HG03175 (cell line): ENCODE results near the gene CD33.
"Not testable (repeated sequence)": the region's sequence is repeated elsewhere in the genome, so short reads cannot be mapped to it uniquely, and the experiment has no call there.

Source experiments
- ATAC-seq: cut with Tn5 transposase; IDR thresholded peaks from one replicate; pipeline ENCODE4 v1.9.1; 2021; ENCODE audit warnings: mild to moderate bottlenecking, moderate library complexity; ENCODE audit not compliant: unreplicated experiment

CD33 gene

DNA sequence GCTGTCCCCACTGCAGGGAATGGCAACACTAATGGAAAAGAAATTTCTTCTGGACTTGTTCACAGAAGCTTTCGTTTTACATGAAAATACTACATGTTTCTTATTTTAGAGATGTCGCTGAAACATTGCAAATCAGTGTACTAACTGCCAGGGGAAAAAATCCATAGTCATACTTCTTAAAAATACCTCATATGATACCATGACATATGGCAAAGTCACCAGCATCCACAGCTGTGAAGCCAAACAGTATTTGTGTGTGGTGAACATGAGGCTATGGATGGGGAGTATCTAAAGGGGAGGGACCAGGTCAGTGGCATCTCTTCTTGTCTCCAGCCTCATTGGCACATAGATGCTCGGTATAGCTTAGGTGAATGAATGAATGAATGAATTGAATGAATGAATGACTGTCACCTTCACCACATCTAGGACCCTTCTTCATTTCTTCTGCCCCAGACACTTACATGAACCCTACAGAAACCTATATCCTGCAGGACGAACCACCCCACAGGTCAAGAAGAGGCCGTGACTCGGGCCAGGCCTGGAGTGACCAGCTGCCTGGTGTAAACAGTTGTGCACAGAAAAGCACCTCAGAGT lies 14.6 kb upstream of the CD33 start:
- no peak for ATAC-seq

DNA sequence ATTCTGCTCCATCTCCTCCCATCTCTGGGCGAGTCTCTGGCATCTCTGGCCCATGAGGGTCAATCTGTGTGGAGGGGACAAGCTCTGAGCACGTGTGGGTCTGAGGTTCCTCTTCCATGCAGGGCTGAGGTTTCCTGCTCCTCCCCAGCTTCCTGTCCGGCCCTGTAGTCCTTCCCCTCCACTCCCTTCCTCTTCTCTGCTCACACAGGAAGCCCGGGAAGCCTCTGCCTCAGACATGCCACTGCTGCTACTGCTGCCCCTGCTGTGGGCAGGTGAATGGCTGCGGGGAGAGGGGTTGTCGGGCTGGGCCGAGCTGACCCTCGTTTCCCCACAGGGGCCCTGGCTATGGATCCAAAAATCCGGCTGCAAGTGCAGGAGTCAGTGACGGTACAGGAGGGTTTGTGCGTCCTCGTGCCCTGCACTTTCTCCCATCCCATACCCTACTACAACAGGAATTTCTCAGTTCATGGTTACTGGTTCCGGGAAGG lies 14.0 kb upstream of the CD33 start:
- ATAC-seq, result not testable (repeated sequence)

DNA sequence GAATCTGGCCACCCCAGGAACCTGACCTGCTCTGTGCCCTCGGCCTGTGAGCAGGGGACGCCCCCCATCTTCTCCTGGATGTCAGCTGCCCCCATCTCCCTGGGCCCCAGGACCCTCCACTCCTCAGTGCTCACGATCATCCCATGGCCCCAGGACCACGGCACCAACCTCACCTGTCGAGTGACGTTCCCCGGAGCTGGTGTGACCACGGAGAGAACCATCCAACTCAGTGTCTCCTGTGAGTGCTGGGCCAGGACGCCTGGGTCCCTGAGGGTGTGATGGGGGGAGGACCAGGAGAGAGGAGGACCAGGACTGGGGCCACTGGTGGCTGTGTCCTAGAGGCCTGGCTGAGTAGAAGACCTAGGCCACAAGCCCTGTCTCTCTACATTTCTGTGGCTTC lies 13.0 kb upstream of the CD33 start:
- ATAC-seq, result no peak

DNA sequence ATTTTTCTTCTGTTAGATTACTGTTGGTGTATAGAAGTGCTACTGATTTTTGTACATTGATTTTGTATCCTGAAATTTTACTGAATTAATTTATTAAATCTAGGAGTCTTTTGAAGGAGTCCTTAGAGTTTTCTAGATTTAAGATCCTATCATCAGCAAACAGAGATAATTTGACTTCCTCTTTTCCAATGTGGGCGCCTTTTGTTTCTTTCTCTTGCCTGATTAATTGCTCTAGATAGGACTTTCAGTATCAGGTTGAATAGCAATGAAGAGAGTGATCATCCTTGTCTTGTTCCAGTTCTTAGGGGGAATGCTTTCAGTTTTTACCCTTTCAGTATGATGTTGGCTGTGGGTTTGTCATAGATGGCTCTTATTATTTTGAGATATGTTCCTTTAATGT lies 5.6 kb upstream of the CD33 start:
- ATAC-seq, result no peak

DNA sequence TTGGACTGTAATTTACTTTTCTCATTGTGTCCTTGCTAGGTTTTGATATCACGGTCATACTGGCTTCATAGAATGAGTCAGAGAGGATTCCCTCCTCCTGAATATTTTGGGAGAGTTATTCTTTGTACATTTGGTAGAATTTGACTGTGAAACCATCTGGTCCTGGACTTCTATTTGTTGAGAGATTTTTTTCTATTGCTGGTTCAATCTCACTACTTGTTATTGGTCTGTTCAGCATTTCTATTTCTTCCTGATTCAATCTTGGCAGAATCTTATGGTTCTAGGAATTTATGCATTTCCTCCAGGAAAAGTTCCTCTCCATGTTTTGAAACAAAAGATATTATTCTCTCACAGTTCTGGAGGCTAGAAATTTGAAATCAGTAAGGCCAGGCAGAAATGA lies 4.9 kb upstream of the CD33 start:
- ATAC-seq, result no peak

DNA sequence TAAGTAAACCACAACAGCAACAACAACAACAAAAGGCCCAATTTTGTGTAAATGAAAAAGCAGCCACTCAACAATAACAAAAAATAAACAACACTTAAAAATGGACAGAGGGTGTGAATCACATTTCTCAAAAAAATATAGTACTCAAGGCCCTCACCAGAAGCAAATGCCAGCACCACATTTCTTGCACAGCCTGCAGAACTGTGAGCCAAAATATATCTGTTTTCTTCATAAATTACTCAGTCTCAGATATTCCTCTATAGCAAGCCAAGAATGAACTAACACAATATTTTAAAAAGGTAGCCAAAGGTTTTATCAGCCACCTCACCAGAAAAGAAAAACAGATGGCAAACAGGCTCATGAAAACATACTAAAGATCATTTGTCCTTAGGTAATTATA lies 3.9 kb upstream of the CD33 start:
- no peak for ATAC-seq

DNA sequence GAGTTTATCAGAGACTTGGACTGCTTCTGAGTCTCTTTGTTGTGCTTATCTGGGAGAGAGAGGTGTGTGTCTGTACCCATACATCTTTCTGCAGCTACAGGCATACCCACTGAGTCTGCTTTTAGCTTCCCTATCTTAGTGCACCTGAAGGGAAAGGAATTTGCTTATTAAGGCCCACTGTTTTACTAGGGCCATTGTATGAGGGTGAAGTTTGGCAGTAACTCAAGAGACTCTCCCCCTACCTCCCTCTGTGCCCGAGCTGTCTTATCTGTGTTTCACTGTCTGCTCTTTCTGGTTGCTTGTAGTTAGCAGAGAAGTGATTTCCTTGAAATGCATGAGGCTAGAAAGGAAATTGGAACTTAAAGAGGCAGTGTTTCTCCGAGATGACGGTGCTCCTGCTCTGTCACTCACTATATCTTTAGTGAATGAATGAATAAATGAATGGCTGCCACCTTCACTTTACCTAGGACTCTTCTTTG lies 678 bp upstream of the CD33 start:
- no peak for ATAC-seq

DNA sequence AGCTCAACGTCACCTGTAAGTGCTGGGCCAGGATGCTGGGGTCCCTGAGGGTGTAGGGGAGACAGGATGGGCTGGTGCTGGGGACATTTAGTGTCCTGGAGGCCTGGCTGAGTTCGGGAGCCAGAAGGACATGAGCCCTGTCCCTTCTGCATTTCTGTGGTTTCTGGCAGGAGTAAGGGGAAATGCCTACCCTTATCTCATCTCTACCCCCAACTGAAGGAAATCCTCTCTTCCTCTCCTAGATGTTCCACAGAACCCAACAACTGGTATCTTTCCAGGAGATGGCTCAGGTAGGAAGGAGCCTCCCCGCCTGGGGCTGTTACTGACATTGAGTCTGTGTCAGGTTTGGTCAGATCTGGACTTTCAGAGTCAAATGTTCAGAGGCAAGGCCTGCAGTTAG lies 1.2 kb downstream of the CD33 start:
- ATAC-seq, result no peak

DNA sequence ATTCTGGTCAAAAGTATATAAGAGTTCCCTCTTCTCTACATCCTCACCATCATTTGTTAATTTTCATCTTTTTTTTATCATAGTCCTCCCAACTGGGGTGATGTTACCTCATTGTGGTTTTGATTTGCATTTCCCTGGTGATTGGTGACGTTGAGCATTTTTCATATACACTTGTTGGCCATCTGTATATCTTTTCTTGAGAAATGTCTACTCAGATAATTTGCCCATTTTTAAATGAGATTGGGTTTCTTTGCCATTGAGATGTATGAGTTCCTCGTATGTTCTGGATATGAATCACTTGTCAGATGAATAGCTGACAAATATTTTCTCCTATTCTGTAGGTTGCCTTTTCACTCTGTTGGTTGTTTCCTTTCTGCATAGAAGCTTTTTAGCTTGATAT lies 2.4 kb downstream of the CD33 start:
- no peak for ATAC-seq

DNA sequence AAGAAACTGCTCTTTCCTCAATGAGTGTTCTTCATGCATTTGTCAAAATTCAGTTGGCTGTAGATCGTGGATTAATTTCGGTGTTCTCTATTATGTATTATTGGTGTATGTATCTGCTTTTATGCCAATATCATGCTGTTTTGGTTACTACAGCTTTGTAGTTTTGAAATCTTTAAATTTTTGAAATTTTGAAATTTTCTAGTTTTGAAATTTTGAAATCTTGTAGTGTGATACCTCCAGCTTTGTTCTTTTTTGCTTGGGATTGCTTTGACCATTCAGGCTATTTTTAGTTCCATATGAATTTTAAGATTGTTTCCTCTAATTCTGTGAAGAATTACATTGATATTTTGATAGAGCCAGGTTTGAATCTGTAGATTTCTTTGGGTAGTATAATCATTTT lies 3.1 kb downstream of the CD33 start:
- no peak for ATAC-seq

DNA sequence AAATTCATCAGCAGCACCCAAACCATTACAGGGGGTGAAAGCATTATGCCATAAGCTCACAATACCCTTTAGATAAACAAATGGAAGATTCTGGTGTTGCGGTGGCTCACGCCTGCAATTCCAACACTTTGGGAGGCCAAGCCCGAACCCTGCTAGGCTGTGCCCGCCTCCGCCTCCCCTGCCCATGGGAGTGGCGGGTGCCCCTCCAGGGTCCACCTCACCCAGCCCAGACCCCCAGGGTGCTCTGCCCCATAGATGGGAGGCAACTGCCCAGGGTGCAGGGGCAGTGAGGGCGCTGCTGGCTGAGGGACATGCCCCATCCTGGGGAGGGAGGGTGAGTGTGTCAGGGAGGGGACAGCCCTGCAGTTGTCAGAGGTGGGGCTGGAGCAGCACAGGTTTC lies 16.0 kb downstream of the CD33 start:
- no peak for ATAC-seq

DNA sequence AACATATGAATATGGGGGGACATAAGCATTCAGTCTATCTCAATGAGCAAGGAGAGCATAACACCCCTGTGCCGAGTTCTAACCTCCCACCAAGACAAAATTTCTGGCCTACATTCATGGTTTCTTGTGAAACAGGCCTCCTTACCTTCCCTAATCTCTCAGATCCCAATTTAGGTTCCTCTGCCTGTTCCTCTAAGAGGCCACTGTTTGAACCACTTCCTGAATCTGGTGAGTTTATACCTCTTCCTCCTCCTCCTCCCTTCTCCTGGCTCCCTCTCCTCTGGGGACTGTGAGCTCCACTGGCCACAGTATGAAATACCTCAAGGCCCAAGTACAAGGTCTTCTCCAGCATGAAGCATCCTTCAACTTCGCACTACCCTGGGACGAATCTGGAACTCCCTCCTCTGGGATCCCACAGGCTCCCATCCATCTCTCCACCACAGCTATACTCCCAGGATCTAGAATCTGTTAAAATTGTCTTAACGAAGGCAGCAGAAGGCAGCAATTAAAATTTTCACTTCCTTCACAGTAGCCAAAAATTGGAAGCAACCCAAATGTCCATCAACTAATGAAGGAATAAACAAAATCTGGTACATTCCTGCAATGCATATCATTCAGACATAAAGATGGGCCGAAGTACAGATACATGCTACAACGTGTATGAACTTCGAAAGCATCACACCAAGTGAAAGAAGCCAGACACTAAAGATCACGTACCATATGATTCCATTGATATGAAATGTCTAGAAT lies 18.2 kb downstream of the CD33 start:
- no peak for ATAC-seq

DNA sequence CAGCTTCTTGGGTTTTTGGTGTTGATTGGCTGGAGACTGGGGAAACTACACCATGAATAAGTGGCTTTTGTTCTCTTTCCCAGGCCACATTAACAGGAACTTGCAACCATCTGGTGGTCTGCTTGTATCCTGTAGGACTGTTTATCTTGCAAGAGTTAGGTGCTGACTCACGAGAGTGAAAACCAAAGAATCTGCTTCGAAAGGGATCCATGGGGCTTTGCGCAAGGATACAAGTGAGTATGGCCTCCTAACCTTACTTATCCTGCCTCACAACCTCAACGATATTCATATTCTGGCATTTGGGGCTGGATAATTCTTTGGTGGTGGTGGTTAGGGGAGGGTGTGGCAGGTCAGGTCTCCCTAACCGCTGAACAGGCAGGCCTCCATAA lies 21.3 kb downstream of the CD33 start:
- no peak for ATAC-seq

DNA sequence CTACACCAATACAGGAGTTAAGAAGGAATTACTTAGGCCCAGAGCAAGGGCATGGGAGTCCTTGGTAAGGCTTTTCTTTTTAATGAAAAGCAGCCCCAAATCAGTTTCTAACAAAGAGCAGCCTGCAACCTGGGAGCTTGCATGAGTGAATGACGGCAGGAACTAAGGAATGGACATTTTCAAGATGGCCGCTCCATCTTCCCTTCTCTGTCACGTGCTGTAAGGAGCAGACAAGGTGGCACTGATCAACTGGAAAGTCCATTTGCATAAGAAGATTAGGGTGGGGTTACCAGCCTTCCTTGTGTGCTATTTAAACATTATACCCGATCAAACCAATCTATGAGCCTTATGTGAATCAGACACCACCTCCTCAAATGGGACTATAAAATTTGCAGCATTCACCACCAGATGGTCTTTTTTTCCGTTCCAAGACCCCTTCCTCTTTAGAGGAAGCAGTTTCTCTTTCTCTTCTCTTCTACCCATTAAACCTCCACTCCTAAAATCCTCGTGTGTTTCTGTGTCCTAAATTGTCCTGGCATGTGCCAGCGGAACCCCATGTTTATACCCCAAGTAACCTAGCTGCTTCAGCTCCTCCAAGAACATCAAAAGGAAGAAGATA lies 23.2 kb downstream of the CD33 start:
- ATAC-seq, result no peak

DNA sequence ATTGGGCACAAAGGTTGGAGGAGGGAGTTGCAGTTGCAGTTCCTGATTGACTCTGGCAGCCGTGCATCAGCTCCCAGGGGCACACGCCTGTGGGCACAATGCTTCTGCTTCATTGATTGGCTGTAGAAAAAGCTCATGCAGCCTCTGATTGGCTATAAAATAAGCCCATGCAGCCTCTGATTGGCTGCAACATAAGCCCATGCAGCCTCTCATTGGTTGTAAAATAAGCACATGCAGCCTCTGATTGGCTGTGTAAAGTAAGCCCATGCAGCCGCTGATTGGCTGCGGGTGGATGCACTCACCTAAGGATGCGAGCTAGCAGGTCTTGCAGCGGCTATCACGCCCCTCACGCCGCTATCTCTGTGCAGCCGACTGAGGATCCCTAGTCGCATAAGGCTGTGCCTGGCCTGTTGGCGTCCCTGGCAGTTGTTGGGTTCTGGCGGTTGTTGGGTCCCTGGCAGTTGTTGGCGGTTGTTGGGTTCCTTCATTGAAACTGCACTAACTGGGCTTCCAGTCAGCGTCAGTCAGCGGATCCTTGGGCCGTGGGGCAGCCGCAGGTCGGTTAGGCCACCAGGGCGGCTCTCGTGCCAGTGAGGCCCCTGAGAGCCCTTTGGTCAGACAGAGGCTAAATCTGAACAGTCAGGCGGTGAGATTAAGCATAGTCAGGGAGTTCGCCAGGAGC lies 26.0 kb downstream of the CD33 start, which contains the start of gene SIGLECL1:
Gene SIGLECL1, plus strand, starts transcription at position 295 of the 682 bp plus-strand sequence. CDS start 12,993 bp downstream, outside the sequence.
- no peak for ATAC-seq

DNA sequence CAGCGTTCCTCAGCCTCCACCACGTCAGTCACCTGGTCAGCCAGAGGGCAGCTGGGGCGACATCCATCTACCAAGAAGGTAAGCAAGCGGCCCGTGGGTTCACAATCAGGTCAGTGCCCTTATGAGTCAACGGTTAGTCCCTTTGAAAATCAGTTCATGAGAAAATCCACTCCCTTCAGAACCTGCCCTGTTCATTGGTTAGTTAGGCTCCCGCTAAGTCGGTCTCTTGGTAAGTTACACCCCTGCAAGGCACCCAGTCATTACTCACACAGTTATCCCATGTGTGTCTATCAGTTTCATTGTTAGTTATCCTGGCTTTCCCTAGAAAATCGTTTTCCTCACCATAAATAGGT lies 26.6 kb downstream of the CD33 start:
- ATAC-seq, result no peak

DNA sequence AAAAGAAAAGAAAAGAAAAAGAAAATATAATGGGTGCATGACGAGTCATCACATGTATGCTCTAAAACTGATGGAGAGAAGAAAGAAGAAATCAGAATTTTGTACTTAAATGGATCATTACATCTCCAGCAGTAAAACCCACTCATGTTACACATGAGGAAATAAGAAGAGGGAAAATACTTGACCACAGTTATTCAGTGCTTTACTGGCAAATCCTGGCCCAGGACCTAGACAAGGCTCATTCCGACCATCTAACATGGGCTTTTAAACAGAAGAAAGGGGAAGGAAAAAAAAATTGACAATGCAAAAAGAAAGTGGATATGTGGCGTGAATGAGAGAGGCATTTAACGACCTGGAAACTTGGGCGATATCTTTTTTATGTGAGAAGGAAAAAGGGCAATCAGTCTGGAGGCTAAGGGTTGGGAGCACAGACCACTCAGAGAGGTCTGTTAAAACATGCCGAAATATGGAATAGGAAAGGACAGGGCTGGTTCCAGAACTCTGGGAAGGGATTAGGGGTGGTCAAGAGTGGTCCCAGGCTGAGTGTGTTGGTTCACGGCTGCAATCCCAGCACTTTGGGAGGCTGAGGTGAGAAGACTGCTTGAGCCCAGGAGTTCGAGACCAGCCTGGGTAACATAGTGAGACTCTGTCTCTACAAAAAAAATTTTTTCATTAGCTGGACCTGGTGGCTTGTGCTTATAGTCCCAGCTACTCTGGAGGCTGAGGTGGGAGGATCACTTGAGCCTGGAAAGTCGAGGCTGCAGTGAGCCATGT lies 27.6 kb downstream of the CD33 start:
- no peak for ATAC-seq

DNA sequence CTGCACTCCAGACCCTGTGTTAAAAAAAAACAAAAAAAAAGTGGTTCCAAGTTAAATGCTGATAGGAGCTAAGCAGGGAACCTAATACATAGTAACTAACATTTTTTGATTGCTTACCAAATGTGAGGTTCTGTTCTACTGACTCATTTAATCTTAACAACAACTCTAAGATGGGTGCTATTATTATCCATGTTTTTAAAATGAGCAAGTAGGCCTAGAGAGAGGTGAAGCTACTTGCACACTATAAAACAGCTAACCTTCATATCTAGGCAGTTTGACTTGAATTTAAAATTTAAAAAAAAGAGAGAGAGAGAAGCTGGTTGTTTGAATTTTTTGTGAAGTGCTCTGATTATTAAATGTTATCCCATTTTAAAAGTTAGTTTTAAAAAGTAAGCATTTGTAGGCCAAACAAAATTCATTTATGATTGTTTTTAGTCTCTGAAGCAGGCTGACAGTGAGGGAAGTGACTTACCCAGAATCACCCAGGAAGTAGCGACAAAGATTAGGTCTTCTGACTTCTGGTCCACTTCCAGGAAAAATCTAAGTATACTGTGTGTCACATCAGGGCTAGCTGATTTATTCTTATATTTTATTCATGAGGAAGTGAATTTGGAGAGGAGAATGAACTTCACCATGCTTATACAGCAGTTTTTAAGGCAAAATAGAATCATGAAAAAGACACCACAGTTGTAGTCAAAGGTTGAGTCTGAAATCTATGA lies 28.4 kb downstream of the CD33 start:
- no peak for ATAC-seq

DNA sequence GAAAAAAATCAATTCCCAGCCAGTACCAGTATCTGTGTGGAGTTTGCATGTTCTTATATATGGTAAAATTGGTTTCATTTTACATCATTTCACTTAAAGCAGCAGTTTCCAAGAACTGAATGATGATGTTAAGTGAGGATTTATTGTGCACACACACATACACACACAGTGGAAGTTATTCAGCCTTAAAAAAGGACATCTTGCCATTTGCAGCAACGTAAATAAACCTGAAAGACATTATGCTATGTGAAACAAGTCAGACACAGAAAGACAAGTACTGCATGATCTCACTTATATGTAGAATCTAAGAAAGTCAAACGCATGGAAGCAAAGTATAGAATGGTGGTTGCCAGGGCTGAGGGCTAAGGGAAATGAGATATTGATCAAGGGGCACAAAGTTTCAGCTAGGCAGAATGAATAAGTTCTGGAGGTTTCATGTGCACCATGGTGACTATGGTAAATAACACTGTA lies 31.3 kb downstream of the CD33 start:
- no peak for ATAC-seq

DNA sequence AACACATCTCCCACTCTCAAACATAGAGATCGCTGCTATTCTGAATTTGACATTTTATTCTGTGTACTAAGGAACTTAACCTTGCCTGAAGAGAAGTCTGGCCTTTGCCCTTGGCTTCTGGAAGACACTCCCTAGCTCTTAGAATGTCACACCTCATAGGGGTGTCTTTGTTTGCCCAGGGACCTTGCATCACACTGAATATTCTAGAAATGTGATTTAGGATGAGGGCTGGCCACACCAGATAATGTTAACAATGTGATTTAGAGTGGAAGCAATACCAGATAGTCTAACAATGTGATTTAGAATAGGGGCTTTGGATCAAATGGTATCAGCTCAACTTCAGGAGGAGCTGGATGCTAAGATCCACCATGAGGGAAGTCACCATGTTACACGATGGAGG lies 32.6 kb downstream of the CD33 start:
- ATAC-seq, result no peak
